NCI-H2171 treated with DMSO at 0.1 percent for 48 hours (cell line): ENCODE measurements around the gene ARAF.

ENCODE experiments used
- DNase-seq: peaks from one replicate; lab custom pipeline; 2025; lab: John Stamatoyannopoulos, UW

ARAF gene

GRCh38 chrX:47560934-47561658 lies at the start of gene ARAF:
ARAF (plus strand) TSS chrX:47561205; CDS start chrX:47562968, 1,763 bp downstream.
- peak; percentile 92 for DNase-seq

- peak; percentile 0 for DNase-seq
Measured at GRCh38 chrX:47512383-47512782, 48.6 kb upstream of the ARAF start.

- peak; percentile 31 for DNase-seq
Measured at GRCh38 chrX:47513034-47513965, 47.7 kb upstream of the ARAF start.

GRCh38 chrX:47514533-47515235 lies 46.3 kb upstream of the ARAF start:
- DNase-seq, result no peak

GRCh38 chrX:47515941-47516665 lies 44.9 kb upstream of the ARAF start:
- no peak for DNase-seq

- no peak for DNase-seq
Measured at GRCh38 chrX:47518144-47518543, 42.9 kb upstream of the ARAF start.

GRCh38 chrX:47523297-47523696 lies 37.7 kb upstream of the ARAF start:
- peak; percentile 57 for DNase-seq

- DNase-seq, result no peak
Measured at GRCh38 chrX:47523713-47524166, 37.3 kb upstream of the ARAF start.

GRCh38 chrX:47529548-47529947 lies 31.5 kb upstream of the ARAF start:
- no peak for DNase-seq

- DNase-seq, result no peak
Measured at GRCh38 chrX:47530049-47530448, 31.0 kb upstream of the ARAF start.

- no peak for DNase-seq
Measured at GRCh38 chrX:47539860-47540259, 21.1 kb upstream of the ARAF start.

- DNase-seq, result peak; percentile 55
Measured at GRCh38 chrX:47540754-47541538, 20.1 kb upstream of the ARAF start.

- DNase-seq, result no peak
Measured at GRCh38 chrX:47543496-47543895, 17.5 kb upstream of the ARAF start.

- DNase-seq, result peak; percentile 88
Measured at GRCh38 chrX:47556045-47556623, 4.9 kb upstream of the ARAF start.

GRCh38 chrX:47558436-47558835 lies 2.6 kb upstream of the ARAF start:
- no peak for DNase-seq

- peak; percentile 5 for DNase-seq
Measured at GRCh38 chrX:47560179-47560933, 649 bp upstream of the ARAF start.

- no peak for DNase-seq
Measured at GRCh38 chrX:47561659-47562151, 700 bp downstream of the ARAF start.

- no peak for DNase-seq
Measured at GRCh38 chrX:47562615-47563243, 1.7 kb downstream of the ARAF start.

- no peak for DNase-seq
Measured at GRCh38 chrX:47563801-47564315, 2.9 kb downstream of the ARAF start.
